Measurements from ENCODE around the gene FRMD4B.

FRMD4B gene

DNA sequence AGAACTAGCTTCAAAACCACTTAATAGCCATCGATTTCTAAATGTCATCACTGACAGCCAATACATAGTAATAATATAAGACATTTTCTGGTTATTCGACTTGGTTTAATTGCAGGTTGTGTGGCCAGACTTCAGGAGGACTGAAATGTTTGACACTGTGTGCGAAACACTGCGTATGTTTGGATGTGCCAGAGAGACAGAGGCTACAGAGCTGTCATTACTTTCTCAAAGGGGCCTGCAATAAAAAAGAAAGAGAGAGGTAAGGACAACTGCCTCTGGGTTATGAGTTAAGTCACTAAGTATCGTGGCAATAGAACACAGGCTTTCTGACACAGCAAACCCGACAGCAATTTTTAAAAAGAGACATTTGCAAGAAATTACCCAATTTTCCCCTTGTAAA lies 264.4 kb downstream of the FRMD4B start:
- DNase-seq (ENCODE audit: low spot score), result no peak

DNA sequence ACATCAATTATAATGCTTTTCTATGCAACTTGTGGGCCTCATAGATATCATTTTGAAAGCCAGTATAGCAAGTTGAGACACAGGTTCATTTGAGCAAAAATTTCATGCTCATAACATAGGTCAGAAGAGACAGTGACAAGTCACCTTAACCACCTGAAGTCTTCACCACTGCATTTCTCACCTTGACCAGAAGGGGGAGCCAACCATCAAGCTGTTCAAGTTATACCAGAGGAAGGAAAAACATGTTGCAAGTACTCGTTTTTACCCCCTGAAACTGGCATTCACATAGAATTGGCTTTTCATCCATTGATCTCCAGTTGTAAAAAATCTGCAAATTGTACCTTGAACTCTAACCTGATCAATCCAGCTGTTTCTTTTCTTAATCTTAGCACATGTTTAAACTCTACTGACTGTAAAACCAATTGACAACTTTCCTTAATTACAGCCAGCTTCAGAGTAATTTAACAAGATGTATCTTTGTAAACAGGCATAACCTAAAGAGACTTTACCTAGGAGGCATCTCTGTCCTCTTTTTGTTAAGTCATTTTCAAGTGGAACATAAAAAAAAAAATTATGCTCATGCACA lies 264.9 kb downstream of the FRMD4B start:
- DNase-seq (ENCODE audit: low spot score), result peak; percentile 92
